ENCODE measurements around the gene CEP104. TPM values are rescaled to one million over a fixed set of nuclear protein-coding genes. Genes with fewer than 3 reads are reported as not detected.
A peak's percentile ranks its signal among the peaks of the same experiment; 100 is the strongest.

Gene CEP104
- total RNA-seq, 2 donors from 2014 or later, result 40.1 to 57.9 TPM

DNA sequence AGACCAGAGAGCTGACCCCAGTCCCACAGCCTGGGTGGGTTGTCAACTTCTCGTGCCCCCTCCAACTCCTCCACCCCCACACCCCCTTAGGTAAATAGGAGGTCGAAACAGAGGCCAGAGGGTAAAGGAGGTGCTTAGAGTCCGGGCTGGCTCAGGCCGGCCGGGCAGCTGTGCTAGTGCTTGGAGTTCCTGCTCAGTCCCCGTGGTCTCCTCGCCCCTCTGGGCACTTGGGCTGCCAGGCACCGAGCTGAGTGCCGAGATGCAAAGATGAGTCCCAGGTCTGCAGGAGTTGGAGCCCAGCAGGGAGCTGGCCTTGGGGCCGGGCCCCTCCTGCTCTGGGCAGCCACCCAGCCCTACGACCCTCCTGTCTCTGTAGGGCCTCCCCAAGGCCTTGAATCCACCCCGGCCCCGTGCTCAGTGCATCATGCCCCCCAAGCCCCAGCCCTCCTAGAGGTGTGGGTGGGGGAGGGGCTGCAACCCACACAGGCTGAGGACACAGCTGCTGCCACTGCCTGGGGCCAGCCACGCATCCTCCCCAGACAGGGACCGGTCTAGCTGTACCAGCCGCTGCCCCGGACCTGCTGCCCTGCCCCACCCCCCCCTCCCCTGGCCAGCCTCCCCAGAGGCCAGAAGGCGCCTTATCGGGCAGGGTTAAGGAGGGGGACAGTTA is 82.6 kb downstream of the CEP104 start:
- intact Hi-C loops (cut with DNase I), result no loop called here
- DNase-seq (ENCODE audit: low spot score), result no peak

DNA sequence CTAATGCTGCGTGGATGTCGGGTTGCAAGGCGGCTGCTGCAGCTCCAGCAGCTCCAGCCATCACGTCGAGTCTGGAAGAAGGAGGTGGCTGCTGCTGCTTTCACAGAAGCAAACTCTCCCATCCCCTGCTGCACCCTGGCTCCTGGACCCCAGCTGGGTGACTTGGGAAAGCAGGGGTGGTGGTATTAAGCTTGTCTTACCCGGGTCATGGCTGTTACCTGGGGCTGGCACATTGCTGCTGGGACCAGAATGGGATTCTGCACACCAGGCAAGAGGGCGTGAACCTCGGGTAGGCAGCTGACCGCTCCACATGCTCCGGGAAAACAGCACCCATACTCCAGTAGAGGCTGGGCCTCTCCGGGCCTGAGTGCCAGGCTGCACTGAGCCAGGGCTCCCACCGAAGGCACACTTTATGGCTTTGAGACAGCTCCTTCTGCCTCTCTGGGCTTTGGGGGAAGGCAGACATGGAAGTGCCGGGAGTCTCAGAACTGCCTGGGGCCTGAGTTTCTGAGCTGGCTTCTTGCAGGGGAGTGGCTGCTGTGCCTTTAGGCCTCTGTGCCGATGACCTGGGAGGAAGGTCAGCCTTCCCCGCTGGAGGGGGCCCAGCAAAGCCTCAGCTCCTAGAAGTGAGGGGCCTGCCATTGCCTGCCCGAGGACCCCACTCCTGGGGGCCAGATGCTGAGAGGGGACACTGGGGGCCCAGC is 83.3 kb downstream of the CEP104 start:
- no peak for DNase-seq (ENCODE audit: low spot score)
- intact Hi-C loops (cut with DNase I), result no loop called here

DNA sequence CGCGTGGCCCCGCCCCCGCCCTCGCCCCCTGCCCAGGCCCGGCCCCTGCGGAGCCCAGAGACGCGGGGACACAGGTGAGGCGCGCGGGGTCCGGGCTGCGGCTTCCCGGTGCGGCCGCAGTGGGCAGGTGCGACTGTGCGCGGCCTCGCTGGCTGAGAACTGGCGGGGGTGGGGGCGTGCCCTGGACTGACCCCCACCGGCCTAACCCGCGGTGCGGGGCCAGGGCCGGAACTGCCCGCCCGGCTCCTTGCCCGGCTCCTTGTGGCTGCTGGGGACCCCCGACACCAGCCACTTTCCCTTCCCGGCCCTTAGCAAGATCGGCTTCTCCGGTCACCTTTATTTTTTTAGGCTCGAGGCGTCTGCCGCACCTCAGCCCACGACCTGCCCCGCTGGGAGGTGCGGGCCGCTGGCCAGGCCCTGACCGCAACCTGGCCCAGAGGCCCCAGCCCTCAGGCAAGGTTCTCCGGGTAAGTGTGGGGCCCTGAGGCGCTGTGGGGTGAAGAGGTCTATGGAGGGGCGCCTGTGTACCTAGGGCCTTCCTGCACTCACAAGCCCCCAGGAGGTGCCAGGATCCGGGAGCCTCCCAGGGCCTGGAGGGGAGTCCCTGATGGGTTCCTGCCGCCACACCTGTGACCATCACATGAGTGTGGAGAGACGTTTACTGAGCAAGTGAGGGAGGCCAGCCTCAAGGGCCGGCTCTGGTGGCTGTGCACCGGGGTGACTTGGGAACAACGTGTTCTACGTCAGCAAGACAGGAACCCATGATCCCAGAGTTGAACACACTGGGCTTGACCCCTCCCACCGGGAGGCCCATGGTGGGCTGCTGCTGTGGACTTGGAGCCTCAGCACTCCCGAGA is 84.1 kb downstream of the CEP104 start, which contains the start of gene SMIM1:
Gene SMIM1 (plus strand): TSS at position 35 of the 857 bp plus-strand sequence. CDS start 2,625 bp downstream, outside the sequence.
- no peak for DNase-seq (ENCODE audit: low spot score)
- intact Hi-C loops (cut with DNase I), result no loop called here

DNA sequence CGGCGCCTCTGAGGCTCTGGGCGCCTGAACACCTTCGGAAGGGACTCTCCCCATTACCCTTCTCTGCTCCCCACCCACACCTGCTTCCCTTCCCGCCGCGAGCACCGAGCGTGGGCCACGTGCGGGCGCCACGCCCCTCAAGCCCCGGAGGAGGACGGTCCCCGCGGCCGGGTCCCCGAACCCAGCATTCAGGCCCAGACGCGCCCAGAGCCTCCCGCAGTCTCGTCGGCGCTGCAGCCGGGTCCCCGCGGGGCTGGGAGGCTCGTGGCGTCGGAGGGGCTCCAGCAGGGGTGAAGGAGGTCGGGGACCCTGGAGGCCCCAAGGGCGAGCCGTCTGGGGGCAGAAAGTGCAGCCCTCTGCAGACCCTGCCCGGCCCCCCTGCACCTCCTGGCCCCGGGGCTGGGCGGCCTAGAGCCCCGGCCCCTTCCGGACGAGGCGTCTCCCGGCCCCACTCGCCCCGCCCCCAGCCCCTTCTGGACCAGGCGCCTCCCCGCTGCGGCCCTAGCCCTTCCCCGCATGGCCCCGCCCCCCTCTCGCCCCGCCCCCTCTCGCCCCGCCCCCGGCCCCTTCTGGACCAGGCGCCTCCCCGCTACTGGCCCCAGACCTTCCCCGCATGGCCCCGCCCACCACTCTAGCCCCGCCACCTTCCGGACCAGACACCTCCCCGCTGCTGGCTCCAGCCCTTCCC is 84.8 kb downstream of the CEP104 start:
- peak; percentile 94 for DNase-seq (ENCODE audit: low spot score)
- intact Hi-C loops (cut with DNase I), result no loop called here

DNA sequence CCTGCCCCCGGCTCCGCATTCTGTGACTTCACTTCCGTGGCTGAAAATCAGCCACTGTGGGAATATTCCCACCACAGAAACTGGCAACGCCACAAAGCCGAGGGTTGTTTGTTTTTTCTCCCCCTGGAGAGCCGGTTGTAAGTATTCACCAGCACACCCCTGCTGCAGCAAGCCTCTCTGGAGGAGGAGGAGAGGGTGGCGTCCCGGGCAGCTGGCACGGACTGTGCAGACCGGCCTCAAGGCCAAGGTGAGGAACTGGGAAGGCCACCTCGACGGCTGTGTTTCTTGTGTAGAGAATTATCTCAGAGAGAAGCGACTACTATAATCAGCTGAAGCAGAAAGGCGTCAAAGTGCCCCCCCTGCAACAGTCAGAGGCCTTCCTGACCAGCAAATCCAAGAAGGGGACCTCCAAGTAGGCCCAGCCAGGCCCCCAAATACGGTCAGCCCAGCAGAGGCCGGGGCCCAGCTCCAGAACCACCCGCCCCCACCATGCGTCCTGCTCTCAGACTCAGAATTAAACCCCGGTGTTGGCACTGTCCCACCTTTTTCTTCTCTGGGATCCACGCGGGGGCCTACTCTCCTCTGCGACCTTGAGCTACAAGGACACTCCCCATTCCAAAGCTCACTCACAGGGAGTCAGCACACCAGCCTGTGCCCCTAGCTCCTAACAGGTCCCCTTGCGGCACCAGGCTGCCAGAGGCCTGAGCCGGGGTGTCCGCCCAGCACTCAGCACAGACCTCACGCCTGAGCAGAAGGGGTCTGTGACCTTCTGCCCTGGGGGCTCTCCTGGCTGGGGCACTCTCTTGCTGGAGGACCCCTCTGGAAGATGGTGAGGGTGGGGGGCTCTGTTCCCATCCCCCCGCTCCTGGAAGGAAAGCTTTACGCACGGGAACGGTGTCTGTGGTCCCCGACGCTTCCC is 85.6 kb downstream of the CEP104 start:
- intact Hi-C loops (cut with DNase I), result no loop called here
- DNase-seq (ENCODE audit: low spot score), result no peak

DNA sequence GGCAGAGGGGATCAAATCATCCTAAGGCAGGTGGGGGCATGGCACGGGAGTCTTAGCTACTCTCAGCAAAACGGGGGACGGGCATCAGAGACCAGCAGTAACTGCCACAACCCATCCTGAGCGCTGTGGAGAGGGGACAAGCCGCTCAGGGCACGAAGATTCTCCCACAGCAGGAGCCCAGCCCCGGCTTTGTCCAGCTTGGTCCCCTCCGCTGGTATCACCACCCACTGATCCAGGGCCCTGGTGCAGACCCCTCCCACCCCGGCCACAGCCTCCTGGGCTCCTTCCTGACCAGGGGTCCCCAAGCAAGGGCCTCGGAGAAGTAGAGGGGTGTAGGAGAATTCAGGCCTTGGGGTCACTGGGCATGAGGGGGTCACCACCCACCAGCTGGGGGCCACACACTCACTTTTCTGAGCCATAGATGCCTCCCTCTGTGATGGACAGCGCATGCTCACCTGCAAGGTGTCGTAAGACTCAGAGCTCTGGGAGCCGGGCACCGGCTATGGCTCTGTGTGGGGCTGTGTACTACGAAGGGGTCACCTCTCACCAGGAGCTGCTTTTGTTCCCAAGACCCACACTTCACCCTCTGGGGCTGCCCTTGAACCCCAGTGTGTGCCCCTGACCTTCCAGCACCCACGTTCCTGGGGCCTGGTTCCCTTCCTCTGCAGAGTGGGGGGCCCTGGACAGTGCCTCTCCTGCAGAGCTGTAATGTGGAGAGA is 86.8 kb downstream of the CEP104 start:
- DNase-seq (ENCODE audit: low spot score), result no peak
- intact Hi-C loops (cut with DNase I), result no loop called here

DNA sequence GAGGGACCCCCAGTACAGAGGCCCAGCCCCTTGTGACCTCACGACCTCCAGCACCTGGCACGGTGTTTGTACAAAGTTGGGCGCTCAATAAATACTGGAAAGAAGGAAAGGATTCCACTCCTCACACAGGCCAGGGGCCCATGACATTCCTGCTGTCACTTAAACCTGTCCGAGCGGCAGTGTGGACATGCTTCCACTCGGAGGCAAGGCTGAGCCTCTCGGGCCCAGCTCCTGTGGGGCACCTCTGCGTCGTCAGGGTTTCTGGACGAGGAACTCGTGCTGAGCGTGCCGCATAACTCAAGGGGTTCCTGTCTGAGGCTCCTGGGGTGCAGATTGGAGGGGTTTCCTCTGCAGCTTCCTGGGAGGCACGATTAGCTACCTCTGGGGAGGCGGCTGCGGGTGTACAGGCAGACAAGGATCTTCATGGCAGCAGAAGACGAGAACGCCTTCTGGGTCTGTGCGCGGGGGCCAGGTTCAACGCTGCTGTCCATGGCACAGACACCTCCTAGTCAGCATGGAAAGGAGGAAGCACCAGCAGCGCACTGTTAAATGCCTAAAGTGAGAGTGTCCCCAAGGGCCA is 88.1 kb downstream of the CEP104 start:
- intact Hi-C loops (cut with DNase I), result no loop called here
- DNase-seq (ENCODE audit: low spot score), result no peak

DNA sequence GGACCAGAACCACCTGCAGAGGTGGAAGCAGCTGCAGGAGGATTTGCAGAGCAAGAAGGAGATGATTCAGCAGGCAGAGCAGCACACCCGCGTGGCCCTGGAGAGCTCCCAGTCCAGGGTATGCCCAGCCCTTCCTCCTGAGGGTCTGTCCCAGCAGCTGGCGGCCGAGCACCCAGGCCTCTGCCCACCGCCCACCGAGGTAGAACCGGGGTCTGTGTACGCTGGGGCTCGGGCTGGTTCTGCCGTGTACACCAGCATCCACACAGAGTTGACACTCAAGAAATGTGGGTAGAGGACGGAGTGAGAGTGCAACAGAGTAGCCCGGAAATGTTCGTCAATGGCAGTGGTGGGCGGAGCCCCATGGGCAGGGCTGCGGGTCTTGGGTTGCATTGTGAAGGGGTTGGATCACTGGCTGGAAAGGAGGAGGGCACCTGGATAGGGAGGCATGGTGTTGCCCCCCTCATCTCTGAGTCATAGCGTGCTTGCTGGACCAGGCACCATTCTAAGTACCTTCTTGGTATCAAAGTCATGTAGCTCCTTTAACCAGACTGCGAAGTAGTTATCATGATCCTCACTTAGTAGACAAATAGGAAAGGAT is 89.6 kb downstream of the CEP104 start:
- intact Hi-C loops (cut with DNase I), result no loop called here
- DNase-seq (ENCODE audit: low spot score), result no peak

DNA sequence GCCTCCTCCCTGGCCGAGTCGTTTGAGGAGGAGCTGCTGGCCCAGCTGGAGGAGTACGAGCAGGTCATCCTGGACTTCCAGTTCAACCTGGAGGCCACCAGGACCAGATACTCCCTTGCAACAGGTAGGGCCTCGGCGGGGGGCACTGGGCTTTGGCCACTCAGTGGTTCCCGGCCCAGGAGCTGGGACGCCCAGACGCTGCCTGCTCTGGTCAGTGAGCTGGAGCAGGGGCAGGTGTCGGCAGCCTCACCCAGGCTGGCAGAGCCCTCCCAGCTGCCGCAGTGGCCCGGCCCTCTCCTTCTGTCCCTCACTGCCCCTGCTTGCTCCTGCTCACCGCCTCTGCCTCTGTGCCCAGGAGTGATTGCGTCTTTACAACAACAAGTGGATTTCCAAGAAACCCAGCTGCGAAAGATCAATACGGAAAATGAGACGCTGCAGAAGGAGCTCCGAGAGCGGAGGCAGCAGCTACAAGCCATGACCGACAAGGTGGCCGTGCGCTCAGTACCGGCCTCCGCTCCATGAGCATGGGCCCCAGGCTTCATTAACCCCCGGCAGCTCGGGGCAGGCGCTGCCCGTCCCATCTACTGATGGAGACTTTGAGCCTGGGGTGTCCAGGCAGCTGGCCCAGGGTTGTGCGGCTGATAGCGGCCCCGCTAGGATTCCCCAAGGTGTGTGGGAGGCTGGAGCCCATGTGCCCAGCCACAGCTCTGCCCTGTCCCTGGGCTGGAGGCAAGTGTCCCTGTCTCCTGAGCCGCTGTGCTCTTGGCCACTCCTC is 93.5 kb downstream of the CEP104 start:
- DNase-seq (ENCODE audit: low spot score), result no peak
- intact Hi-C loops (cut with DNase I), result no loop called here

DNA sequence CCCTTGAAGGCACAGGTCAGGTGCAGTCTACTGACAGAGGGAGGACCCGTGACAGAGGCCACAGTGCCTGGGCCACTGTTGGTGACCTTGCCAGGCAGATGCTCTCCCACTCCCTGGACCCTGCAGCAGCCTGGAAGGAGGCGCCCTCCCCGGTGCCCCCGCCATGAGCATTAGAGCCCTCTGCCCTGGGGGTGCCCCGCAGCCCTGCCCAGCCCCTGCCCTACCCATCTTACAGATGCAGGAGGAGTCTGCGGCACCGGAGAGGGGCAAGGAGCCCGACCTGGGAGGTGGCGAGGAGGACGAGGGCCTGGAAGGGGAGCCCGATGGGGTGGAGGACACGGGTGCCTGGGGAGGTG is 94.2 kb downstream of the CEP104 start:
- intact Hi-C loops (cut with DNase I), result no loop called here
- DNase-seq (ENCODE audit: low spot score), result no peak

DNA sequence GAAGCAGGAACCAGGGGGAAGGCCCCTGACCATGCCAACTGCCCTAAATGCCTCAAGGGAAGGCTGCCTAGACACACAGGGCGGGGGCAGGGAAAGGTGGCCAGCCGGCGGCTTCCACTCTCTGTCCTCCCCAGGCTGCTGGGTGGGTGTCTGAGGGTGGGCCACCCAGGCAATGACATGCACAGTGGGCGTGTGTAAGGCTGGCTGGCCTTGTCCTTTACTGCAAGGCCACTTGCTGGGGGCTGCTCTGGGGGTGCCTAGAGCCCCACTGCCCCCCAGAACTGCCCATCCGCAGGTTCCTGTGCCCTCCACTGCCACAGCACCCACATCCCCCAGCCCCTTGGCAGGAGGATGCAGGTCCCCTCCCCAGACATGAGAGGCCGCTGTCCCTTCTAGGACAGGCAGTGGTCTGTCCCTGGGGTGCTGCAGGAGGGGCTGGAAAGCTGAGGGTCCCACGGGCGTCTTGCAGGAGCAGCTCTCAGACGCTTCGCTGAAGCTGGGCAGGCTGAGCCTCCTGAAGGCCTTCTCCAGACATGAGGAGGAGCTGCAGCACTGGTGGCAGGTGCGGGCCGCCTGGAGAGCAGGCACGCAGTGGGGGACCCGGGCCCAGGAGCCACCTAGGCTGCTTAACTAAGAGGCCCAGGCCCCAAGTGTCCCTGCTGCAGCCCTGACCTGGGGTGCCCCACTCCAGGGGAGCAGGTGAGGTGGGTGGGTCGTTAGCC is 94.7 kb downstream of the CEP104 start:
- no peak for DNase-seq (ENCODE audit: low spot score)
- intact Hi-C loops (cut with DNase I), result no loop called here

Other genes with a start within 250 kb of the CEP104 start
- gene MEGF6, start 245.7 kb downstream of the CEP104 start, total RNA-seq, result 100 to 1,000 TPM in 1 of 2 donors, 10 to 100 TPM in 1; 82.3 to 123 TPM
- gene TPRG1L, start 232.2 kb downstream of the CEP104 start, total RNA-seq, result 10 to 100 TPM; 37.5 to 45.6 TPM
- gene WRAP73, start 207.1 kb downstream of the CEP104 start, total RNA-seq, result 10 to 100 TPM; 10.9 to 13.7 TPM
- not detected for gene TP73, start 204.7 kb downstream of the CEP104 start, total RNA-seq
- gene CCDC27, start 104.8 kb downstream of the CEP104 start, total RNA-seq, result not detected
- gene SMIM1, start 84.5 kb downstream of the CEP104 start, total RNA-seq, result 10 to 100 TPM in 1 of 2 donors, 1 to 10 TPM in 1; 3.6 to 14.5 TPM
- gene LRRC47, start 60.7 kb downstream of the CEP104 start, total RNA-seq, result 10 to 100 TPM; 30.1 to 30.7 TPM
- gene DFFB, start 265 bp upstream of the CEP104 start, total RNA-seq, result 1 to 10 TPM; 4.8 to 5.2 TPM
- gene C1orf174, start 43.1 kb upstream of the CEP104 start, total RNA-seq, result 10 to 100 TPM; 18.7 to 20.4 TPM

Data from posterior vena cava (tissue), 2 donors.